Body of pancreas (tissue), 4 donors: Measurements from ENCODE around the gene HOTAIR. TPM values are rescaled to one million over a fixed set of nuclear protein-coding genes. Genes with fewer than 3 reads are reported as not detected.

ENCODE experiments used
- ATAC-seq: fragments of 150-250 bp; one replicate; pipeline ENCODE4 v1.9.1; 2016
- DNase-seq, 4 donors: peaks; one replicate each; pipeline ENCODE4 v3.0.0-alpha.2; 2019
- H3K27ac ChIP-seq, 4 donors: fragments of 200-600 bp; sonication (generic); 1 replicate in 3 of 4; 2 replicates in 1 of 4; pipeline versions ENCODE4 v1.5.1 to v1.6.1; 2016 to 2019; ENCODE audit warnings: mild to moderate bottlenecking in 1 of 4, mixed read lengths in 1 of 4, moderate library complexity in 1 of 4
- H3K27me3 ChIP-seq, 2 donors: fragments of 200-600 bp; sonication (generic); one replicate each; pipeline ENCODE4 v1.6.0; 2016; ENCODE audit warnings: mild to moderate bottlenecking in 1 of 2
- H3K36me3 ChIP-seq, 2 donors: fragments of 200-600 bp; sonication (generic); replicated peaks in 1 of 2; 2 replicates each; pipeline ENCODE4 v1.5.1; 2016; ENCODE audit warnings: low read depth in 2 of 2; ENCODE audit not compliant: insufficient read depth in 1 of 2
- H3K4me1 ChIP-seq: fragments of 200-600 bp; sonication (generic); one replicate; pipeline ENCODE4 v1.6.0; 2016
- H3K4me3 ChIP-seq, 2 donors: fragments of 200-600 bp; sonication (generic); 1 replicate in 1 of 2; 2 replicates in 1 of 2; pipeline ENCODE4 v1.5.1; 2016 to 2019
- H3K9me3 ChIP-seq, 3 donors: fragments of 200-600 bp; sonication (generic); 1 replicate in 2 of 3; 2 replicates in 1 of 3; pipeline ENCODE4 v1.5.1; 2016
- POLR2A ChIP-seq, 3 donors: fragments of 450-650 bp; IDR thresholded peaks; one replicate each; pipeline ENCODE4 v1.6.1; 2016; ENCODE audit warnings: antibody characterized with exemption in 3 of 3, mild to moderate bottlenecking in 2 of 3
- WGBS, 2 donors: methylation state at CpG; one replicate each; pipeline ENCODE4 v1.1.5; 2017; 5-methylcytosine and 5-hydroxymethylcytosine counted together
- intact Hi-C: fragments of 100-400 bp; cut with DNase I; formaldehyde crosslinking; loops from one replicate; pipeline ENCODE4 v1.15.1; 2023
- total RNA-seq, 2 donors: library from RNA; depleted of rRNA; stranded (reverse); fragments of >200 nt; gene quantifications; one replicate each; pipeline ENCODE4 v1.1.0, GENCODE V29; 2016
- TF ChIP-seq, protein P1 (sequence below), 7 experiments: fragments of 450-650 bp in 4 of 7; fragments of 200-600 bp in 3 of 7; sonication (generic) in 3 of 7; IDR thresholded peaks; one replicate each; pipeline ENCODE4 v1.5.1; 2016 to 2019; ENCODE audit warnings: antibody characterized with exemption in 7 of 7

Gene HOTAIR
- total RNA-seq, 2 donors from 2014 or later = not detected

DNA sequence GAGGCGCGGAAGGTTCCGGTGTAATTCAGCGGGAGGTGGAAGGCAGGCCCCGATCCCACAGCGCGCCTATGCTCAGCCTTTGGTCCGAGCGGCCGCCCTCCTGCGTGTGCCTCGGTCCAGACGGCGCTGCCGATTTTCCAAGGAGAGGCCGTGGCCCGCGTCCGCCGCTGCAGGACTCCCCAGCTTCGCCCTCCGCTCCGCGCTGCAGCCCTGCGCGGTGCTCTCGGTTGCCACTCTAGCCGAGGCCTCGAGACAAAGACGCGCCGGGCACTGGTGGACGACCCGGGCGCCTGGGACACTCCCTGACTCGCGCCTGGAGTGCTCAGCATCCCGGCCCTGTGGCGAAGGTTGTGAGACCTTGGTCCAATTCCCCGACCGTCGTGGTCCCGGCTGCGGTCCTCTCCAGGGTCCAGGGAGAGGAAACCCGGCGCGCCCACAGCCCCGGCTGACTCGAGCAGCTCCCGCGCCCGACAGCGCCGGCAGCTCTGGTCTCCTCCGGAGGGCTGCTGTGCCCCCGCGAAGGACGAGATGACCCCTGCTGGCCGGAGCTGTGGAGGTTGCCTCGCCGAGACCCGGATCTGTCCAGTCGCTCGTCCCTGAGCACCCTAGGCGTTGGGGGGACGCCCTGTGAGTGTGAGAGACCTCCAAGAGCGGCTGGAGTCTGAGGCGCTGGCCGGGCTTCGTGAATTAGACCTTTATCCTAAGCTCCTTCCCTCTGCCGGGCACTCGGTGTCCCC lies 13.6 kb downstream of the HOTAIR start:
- H3K4me3 ChIP-seq = no peak overlapping the region

DNA sequence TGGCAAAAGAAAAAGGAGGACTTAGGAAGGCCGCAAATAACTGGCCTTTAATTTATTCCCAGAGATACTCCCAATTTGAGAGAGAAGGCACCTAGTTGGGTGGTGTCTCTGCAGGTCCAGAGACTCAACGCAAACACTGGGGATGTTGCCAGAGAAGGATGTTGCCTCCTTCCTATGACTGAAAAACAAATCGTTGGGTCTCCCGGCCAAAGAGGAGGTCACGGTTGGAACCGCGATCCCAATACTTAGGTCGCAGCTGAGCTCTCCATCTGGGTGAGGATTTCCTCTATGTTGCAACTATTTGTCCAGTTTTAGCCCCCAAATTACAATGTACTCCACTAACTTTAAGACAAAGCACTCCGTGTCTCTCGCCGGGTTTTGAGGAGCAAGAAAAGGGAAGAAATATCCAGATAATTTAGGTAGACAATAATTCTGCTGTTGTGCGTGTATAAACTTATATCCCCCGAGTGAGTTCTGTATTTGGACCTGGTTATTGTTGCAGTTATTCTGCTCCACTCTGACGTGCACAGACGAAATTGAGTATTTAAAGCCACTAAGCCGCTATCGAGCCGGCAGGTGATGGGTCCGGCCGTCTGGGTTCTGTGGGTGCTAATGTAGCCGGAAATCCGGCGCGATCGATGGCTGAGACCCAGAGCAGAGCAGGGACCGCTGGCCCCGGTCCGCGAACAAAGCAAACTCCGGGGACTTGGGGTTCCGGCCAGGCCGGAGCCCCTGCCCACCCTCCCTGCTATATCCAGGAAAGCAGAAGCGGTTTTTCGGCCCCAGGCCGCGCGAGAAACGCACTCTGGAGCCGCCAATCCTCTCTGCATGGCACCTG lies 14.3 kb downstream of the HOTAIR start:
- Histone ChIP-seq H3K27me3 (peaks cover 0 to 78% of the 10 kb centered on the region in 2 donors), H3K4me3 (no peak overlapping the region), H3K4me1 (peaks cover 14% of the 10 kb centered on the region), H3K27ac (no peak overlapping the region), H3K36me3 (no peaks in the 10 kb centered on the region), H3K9me3 (no peaks in the 10 kb centered on the region)
- WGBS, 2 donors = 6 to 14% methylated on average over 30 to 39 of the region's 39 CpGs
- no peak for TF ChIP-seq POLR2A (IDR thresholded peaks at IDR 0.05)
- TF ChIP-seq, protein P1, sequence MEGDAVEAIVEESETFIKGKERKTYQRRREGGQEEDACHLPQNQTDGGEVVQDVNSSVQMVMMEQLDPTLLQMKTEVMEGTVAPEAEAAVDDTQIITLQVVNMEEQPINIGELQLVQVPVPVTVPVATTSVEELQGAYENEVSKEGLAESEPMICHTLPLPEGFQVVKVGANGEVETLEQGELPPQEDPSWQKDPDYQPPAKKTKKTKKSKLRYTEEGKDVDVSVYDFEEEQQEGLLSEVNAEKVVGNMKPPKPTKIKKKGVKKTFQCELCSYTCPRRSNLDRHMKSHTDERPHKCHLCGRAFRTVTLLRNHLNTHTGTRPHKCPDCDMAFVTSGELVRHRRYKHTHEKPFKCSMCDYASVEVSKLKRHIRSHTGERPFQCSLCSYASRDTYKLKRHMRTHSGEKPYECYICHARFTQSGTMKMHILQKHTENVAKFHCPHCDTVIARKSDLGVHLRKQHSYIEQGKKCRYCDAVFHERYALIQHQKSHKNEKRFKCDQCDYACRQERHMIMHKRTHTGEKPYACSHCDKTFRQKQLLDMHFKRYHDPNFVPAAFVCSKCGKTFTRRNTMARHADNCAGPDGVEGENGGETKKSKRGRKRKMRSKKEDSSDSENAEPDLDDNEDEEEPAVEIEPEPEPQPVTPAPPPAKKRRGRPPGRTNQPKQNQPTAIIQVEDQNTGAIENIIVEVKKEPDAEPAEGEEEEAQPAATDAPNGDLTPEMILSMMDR (IDR thresholded peaks at IDR 0.05) = no peak
- intact Hi-C loops = no loop called here
- DNase-seq (no peak), ATAC-seq (no peak)

More for the DNA sequence above, 13.6 kb downstream of the HOTAIR start:
- intact Hi-C loops = no loop called here
- H3K9me3 ChIP-seq = no peaks in the 10 kb centered on the region
- no peaks in the 10 kb centered on the region for H3K36me3 ChIP-seq
- H3K27me3 ChIP-seq = peaks cover 0 to 78% of the 10 kb centered on the region in 2 donors
- 3% methylated on average over 71 of the region's 72 CpGs; no CpG with 5 or more reads in 1 of the 2 donors for WGBS, 2 donors
- peaks cover 14% of the 10 kb centered on the region for H3K4me1 ChIP-seq
- ATAC-seq (no peak), DNase-seq (no peak)
- no peak overlapping the region for H3K27ac ChIP-seq
- TF ChIP-seq, protein P1 (IDR thresholded peaks at IDR 0.05) = no peak
- TF ChIP-seq POLR2A (IDR thresholded peaks at IDR 0.05) = no peak

DNA sequence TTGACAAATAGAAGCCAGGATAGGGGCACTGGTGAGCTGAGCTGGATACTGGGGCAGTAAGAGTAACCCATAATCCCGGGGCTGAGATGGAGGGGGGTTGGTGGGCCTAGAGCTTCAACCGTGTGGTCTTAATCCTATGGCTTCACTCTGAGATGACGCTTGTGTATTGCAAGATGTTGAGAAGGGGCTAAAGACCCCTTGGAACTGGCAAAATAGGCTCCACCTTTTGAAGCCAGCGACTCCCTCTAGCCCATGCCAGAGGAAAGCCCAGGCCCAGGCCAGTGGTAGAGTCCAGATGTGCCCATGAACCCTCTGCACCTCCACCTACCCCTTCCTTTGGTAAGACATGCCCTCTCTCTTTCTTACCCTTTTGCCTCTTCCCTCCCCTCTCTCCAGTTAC lies 15.4 kb downstream of the HOTAIR start:
- Histone ChIP-seq H3K4me3 (no peak overlapping the region), H3K27me3 (peaks cover 0 to 79% of the 10 kb centered on the region in 2 donors), H3K27ac (no peak overlapping the region), H3K36me3 (no peaks in the 10 kb centered on the region), H3K9me3 (no peaks in the 10 kb centered on the region), H3K4me1 (peaks cover 24% of the 10 kb centered on the region)
- DNase-seq (no peak), ATAC-seq (no peak)
- TF ChIP-seq, protein P1 (IDR thresholded peaks at IDR 0.05) = no peak
- no peak for TF ChIP-seq POLR2A (IDR thresholded peaks at IDR 0.05)
- intact Hi-C loops = no loop called here
- WGBS, 2 donors = 8 to 12% methylated on average over 4 of the region's 4 CpGs

DNA sequence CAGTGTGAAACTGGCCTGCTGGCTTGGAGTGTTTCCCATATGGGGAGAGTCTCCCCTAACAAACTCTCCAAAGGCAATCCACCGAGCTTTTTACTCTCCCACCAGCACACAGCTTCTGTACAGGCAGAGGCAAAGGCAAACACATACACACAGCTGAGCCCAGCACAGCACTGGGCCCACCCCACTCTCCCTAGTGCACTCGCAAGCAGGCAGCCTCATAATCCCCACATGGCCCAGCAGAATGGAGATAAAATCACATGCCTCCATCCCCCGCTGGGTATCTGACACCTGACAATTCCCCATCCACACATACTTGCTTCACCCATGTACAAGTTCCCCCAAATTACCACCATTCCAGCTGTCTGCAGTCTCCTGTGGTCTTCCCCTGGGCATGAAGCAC lies 16.6 kb downstream of the HOTAIR start:
- no peaks in the 10 kb centered on the region for H3K9me3 ChIP-seq
- peaks cover 0 to 81% of the 10 kb centered on the region in 2 donors for H3K27me3 ChIP-seq
- no peaks in the 10 kb centered on the region for H3K36me3 ChIP-seq
- peaks cover 25% of the 10 kb centered on the region for H3K4me1 ChIP-seq
- no peak for ATAC-seq
- H3K4me3 ChIP-seq = no peak overlapping the region
- TF ChIP-seq, protein P1 (IDR thresholded peaks at IDR 0.05) = no peak
- no peak for TF ChIP-seq POLR2A (IDR thresholded peaks at IDR 0.05)
- intact Hi-C loops = no loop called here
- no peak for DNase-seq
- WGBS, 2 donors = 14 to 25% methylated on average over 3 of the region's 3 CpGs
- no peak overlapping the region for H3K27ac ChIP-seq
